Caki2 (cell line): ENCODE results near the gene HBS1L. TPM values are rescaled to one million over a fixed set of nuclear protein-coding genes. Genes with fewer than 3 reads are reported as not detected.

Source experiments
- DNase-seq: peaks from one replicate; pipeline ENCODE4 v3.0.0-alpha.2; 2015; ENCODE audit warnings: low read depth
- in situ Hi-C: cut with HindIII; loops from 2 replicates; pipeline ENCODE4 v1.10.0; 2016; ENCODE audit warnings: low sequenced_read_pairs, low pct_unique_long_range_greater_than_20kb, mixed read lengths
- total RNA-seq: library from RNA; depleted of rRNA; stranded (reverse); fragments of >200 nt; shearing (Covaris generic); gene quantifications from 2 replicates; pipeline ENCODE4 v1.2.3, GENCODE V29; 2014; ENCODE audit warnings: low replicate concordance

The HBS1L gene
- total RNA-seq, 1 experiment from 2014 or later, result 46.4 TPM

DNA sequence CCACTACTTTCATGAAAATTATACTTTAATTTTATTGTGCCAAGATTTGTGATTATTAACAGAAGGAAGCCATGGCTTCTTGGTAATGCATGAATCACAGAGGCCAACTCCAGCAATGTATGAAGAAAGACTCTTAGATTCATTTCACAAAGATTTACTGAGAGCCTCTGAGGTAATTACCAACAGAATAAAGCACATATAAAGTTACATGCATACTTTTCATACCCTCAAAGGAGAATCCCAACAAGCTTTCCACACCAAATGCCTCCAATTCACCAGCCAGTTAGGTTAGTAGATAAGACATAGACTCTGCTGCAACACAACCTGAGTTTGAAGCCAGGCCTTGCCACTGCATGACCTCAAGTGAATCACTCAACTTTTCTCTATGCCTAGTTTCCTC lies 41.9 kb downstream of the HBS1L start:
- DNase-seq, result no peak
- in situ Hi-C loops, result no loop called here

DNA sequence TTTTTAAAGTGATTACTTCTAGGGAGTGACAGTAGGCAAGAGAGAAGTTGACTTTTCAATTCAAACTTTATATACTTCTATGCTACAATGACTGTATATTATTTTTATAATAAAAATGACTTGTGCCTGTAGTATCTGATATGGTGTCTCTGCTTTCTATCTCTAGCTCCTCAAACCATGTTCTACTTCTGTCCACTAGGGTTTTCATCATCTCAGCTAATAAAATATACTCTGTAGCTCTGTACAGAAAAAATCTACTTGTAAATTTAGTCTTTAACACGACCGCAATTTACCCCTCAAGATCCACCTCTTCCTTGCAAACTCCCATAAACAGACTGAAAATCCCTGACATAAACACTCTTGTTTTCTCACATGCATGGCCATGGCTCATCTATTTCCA lies 42.3 kb downstream of the HBS1L start:
- in situ Hi-C loops, result no loop called here
- DNase-seq, result no peak

DNA sequence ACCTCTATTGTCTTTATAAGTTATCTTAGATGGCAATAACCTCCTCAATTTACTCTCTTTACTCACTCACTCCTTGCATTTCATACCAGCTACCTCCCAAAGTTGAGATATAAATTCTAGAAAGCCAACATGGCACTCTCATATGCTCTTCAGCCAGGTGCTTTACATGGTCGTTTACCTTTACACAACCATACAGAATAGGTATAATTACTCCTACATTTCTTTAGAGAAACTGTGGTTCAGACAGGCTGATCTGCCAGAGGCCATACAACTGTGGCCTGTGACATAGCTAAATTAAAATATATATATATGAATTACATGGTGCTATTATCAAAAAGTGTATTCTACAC lies 45.7 kb downstream of the HBS1L start:
- in situ Hi-C loops, result no loop called here
- no peak for DNase-seq

DNA sequence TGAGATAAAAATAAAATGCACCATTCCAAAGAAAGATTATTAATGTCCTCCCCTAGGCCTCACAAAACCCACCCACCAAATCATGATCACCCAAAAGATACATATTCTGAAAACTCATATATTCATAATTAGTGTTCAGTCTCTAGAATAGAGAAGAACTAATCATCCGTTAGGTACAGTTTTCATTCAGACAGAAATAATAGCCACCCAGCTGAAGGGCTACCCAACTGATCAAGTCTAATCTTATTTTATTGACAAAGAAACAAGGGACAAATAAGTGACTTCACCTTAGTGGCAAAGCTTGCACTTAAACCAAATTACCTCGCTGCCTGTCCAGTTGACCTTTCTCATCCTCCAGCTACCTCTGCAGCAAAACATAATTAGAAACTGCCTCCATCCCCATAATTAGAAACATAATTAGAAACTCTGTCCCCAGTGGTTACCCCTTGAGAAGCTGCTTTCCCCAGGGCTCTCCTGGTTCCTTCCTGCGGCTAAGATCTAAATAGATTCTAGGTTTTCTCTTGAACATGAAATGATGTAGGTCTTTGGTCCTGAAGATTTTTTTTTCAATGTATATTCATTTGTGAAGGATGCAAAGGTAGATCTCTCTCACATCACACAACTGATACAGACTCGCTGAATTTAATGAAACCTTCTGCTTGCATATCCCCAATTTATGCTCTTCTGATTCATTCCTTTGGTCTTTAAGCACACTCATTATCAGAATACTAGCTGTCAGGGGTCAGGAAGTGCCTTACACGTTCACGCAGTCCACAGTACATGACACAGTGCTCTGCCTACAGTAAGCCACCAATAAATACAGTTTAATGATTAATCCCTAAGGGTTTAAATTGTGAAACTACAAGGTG lies 46.3 kb downstream of the HBS1L start:
- in situ Hi-C loops, result no loop called here
- DNase-seq, result no peak

DNA sequence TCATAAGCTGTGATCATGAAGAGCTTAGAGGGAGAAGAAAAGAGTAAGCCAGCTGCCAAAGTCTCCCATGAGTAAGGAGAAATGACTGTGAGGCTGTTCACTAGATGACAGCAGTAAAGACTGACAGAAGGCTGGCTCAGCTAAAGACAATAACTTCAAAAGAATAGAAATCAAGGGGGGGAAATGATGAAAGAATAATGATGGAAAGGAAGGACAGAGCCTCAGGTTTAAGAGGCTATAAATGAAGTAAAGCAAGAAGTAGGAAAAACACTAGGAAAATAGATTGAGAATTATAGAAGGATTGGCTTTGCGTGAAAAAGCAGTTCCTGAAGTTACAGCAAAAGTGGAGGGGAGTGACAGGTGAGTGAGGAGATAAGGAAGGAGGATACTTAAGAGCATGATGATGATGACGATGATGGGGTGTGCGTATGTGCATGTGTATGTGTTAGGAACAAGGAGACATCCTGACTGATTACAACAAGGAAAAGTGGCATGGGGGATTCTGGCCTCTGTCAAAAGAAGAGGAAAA lies 48.2 kb downstream of the HBS1L start:
- in situ Hi-C loops, result no loop called here
- no peak for DNase-seq

DNA sequence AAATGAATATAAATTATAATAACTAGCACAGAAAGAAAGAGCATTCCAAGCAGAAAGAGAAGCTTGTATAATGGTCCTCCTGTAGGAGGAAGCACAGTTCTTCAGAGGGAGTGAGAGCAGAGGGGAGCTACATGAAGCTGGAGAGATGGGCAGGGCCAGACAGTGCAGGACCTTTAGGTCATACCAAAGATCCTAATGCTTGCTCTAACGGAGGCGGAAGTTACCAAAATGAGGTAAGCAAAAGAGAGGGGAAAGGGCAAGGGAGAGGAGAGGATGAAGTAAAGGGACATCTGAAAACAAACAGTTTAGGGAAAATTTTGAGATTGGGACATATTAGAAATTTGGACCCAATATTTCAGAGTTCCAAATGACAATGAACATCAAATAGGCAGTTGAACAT lies 50.2 kb downstream of the HBS1L start:
- no peak for DNase-seq
- in situ Hi-C loops, result no loop called here

DNA sequence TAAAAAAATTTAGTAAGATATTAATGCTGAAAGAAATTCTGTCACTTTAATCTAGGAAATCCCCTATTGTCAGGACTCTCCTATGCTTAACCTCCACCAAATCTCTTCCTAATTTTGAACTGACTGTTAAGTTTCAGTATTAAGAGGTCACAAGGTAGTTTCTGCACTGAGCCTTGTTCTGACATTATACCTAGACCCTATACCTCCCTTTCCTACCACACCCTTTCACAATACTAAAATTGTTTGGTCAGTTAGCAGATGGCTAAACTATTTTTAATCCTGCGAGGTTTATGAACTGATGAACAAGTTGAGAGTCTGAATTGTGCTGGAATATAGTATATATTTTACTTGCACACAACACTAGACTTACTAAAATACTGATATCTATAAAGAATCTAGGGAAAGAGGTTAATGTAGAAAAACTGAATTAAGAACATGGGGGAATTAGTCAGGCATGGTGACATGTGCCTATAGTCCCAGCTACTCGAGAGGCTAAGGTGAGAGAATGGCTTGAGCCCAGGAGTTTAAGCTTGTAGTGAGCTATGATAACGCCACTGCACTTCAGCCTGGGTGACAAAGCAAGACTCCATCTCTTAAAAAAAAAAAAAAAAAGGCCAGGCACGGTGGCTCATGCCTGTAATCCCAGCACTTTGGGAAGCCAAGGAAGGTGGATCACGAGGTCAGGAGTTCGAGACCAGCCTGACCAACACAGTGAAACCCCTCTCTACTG lies 51.5 kb downstream of the HBS1L start:
- in situ Hi-C loops, result no loop called here
- DNase-seq, result no peak

DNA sequence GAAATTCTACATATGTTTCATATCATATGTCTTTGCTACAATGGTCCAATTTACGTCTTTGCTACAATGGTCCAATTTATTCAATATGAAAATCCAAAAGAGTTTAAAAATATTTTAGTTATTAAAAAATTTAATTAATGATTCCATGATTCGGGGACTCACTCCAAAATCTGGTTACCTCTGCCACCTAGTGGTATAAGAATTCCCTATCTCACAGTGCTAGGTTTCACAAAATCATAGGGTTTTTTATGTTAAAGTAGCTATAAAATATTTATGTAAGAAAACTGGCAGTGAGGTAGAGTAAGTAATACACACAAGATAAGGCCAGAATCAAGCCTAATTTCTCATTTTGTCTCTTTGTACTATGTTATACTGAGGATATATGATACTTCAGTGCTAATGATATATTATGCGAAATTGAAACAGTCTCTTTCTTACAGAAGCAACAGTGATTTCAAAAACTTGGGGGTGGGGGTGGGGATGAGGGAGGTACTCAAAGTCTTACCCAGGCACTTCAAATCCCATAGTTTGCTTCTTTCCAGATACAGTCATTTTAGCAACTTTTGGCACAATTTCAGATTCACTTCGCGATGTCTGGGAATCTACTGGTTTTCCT lies 52.3 kb downstream of the HBS1L start:
- no peak for DNase-seq
- in situ Hi-C loops, result no loop called here

DNA sequence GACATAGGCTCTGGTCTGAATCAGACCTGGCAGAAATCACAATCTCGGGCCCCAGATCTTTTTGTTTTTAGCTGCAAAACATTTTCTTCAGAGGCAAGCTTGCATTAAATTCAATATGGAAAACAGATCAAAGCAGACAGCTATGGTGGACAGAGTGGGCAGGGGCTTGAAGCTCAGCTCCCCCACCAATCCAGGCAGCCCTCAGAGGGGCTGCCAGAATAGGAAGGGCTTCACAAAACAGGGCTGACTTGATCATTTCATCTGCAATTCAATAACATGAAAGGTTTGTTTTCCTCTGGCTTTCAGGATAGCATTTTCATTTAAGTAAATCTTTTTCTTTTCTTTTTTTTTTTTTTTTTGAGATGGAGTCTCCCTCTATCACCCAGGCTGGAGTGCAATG lies 55.5 kb downstream of the HBS1L start:
- in situ Hi-C loops, result no loop called here
- no peak for DNase-seq

DNA sequence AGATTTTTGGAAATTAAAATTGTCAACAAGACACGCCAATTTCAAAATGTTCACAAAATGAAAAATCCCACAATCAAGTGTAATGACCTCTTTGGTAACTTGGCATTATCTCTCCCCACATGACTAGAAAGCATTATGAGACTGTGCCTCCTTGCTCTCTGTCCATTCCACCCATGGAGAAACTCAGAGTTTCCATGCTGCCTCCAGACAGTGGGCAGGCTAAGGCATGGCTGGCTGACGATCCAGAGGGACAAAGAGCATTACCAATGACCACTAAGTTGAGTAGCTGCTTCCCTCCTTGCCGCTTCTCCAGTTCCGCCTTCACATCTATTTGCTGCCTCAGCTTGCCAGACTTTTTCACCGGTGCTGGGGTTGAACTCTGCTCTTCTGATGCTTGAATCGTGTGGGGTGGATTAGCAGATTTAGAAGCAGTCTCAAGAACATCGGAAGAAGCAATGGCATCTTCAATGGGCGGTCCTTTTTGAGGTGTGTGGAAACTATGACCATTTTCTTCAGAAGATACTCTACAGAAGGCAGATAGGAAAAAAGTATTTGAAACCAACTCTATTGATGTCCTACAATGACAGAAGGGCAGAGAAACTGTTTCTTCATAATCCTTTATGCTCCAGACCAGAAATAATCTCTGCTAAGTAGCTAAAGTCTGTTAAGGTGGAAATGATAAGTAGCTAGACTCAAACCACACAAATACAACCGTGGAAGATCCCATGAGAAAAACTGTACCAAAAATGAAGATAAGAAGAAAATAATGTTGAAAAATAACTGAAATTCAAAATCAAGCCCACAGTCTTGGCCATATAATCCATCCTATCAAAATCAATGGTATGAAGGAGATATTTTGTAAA lies 57.3 kb downstream of the HBS1L start:
- no peak for DNase-seq
- in situ Hi-C loops, result no loop called here

DNA sequence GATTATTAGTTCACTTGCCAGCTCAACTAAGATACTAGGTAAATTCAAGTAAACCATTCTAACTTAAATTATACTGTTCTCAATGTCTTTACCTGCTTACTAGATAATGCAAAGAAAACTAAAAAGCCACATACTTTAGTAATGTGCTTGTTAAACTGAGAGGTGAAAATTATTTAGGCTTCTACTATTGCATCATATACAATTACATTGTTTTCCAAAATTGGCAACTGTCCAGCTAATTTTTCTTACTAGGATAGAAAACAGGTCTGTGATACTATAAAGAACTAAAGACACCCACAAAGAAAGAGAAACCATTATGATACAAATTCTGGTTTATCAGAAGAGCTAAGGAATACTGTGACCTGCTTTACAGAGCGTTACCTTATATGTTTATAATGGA lies 59.1 kb downstream of the HBS1L start:
- in situ Hi-C loops, result no loop called here
- DNase-seq, result no peak

DNA sequence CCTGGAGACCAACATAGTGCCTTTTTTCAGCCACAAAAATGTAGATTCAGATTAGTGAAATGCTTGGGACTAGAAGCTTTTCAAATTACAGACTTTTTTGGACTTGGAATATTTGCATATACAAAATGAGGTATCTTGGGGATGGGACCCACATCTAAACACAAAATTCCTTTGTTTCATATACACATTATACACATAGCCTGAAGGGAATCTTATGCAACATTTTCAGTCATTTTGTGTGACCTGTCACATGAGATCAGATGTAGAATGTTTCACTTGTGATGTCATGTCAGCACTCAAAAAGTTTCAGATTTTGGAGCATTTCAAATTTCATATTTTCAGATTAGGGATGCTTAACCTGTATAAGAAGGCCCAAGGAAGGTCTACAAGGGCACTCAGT lies 60.2 kb downstream of the HBS1L start:
- in situ Hi-C loops, result no loop called here

DNA sequence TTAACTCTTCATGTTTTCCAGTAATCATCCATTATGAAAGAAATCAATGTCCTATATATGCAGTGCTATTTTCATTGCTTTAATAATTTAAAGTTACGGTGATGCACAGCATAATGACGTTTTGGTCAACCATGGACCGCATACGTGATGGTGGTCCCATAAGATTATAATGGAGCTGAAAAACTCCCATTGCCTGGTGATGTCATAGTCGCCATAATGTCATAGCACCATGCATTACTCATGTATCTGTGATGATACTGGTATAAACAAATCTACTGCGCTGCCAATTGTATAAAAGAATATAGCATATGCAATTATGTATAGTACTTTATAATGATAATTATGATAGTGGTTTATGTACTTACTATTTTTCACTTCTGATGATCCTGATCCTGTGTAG lies 62.5 kb downstream of the HBS1L start:
- in situ Hi-C loops, result no loop called here
- no peak for DNase-seq

More for the DNA sequence above, 60.2 kb downstream of the HBS1L start:
- no peak for DNase-seq

DNA sequence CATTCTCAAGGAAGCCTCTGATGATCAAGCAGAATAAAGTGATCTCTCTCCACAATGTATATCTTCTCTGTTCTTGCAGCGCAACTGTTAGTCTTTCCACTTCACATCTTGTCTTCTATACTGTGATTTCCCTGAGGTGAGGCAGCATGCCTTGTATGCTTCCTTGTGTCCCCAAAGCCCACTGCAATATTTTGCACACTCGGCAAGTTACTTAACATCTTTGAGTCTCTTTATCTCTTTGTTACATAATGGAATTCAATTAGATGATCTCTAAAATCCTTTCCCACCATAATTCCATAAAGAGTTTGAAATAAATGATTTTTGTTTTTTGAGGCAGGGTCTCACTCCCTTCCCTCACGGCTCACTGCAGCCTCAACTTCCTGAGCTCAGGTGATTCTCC lies 64.4 kb downstream of the HBS1L start:
- no peak for DNase-seq
- in situ Hi-C loops, result no loop called here

DNA sequence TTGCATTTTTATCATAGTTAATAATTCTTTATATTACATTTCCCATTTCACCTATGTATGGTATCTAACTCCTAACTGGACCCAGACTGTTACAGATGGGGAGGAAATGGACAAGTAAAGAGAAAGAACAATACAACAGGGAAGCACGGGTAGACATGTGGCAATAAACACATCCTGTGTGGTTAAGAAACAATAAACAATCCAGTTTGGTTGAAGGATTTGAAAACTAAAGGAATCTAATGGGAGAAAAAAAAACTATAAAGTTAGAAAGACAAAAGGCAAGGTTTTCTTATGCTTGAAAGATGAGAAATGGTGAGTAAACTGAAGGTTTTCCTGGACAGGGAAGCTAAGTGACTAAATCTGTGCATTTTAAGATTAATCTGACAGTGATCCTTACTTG lies 69.8 kb downstream of the HBS1L start:
- in situ Hi-C loops, result no loop called here
- no peak for DNase-seq

DNA sequence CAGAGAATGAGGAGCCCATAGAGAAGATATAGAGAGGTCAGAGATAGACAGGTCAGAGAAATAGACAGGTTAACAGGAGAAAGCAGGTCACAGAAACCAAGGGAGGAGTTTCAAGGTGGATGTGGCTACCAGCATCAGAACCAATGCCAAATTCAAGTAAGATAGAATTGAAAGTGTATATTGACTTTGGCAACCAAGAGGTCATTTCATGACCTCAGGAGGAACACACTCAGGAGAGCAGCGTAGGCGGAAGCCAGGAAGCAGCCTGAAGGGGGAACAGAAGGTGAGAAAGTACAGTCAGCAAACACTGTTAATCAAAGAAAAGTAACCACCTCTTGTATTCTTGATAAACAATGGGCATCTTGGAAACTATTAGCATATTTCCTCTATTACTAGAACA lies 70.8 kb downstream of the HBS1L start:
- no peak for DNase-seq
- in situ Hi-C loops, result no loop called here

DNA sequence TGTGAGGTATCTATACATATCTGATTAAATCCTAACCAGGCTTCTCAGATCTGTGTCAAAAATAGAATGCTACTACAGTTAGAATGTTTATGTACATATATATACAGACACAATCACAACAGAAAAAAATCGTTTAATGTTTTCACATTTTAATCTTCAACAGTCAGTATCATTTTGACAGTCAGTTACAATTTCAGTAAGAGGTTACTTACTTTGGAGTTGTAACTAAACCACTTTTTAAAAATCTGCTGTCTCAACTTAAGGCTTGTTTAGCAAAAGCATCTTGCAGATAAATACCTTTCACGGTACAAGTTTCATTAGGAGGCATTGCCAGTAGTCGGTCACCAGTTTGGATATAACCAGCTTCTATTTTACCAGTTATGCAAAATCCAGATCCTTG lies 72.5 kb downstream of the HBS1L start:
- DNase-seq, result no peak
- in situ Hi-C loops, result no loop called here

DNA sequence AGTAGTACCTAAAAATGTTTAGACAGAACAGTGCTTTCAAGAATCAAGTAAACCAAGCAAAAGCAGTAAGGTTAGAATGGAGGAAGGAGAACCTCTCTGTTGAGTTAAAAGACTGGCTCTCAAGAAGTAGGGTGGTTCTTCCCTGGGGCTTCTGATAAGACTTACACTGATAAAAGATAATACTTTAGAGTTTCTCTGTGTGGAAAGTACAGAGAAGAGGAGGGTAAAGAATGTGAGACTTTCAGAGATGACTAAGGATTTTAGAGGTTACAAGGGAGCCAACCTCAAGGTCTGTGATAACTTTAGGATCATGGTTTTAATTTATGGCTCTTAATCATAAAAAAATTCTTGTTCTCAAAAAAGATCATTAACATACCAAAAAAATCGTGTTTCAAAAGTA lies 73.8 kb downstream of the HBS1L start:
- DNase-seq, result no peak
- in situ Hi-C loops, result no loop called here
